Activated naive CD4-positive, alpha-beta T cell treated with Interleukin-2 at 50 U/mL for 16 hours (primary cell): ENCODE measurements around the gene ARL8A.
"Not testable (repeated sequence)": the region's sequence is repeated elsewhere in the genome, so short reads cannot be mapped to it uniquely, and the experiment has no call there.

ENCODE experiments used
- DNase-seq: peaks from one replicate; pipeline ENCODE4 v3.0.0-alpha.2; 2020

The ARL8A gene

DNA sequence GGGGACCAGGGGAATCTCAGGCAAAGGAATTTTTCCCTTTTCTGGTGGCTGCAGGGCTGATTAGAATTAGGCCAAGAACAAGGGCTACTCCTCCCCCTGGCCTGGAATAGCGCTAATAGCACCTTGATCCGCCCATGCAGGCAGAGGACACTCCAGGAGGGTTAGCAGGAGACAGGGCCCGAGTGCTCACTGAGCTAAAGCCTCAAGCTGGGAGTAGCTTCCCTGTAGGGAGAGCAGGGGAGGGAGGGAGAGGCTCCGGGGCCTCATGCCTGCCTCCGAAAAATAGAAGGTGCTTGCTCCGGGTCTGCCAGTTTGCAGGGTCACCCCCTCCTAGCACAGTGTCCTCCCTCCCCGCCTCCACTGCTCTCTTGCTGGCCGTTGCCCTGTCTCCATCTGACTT lies 12.1 kb upstream of the ARL8A start:
- no peak for DNase-seq

DNA sequence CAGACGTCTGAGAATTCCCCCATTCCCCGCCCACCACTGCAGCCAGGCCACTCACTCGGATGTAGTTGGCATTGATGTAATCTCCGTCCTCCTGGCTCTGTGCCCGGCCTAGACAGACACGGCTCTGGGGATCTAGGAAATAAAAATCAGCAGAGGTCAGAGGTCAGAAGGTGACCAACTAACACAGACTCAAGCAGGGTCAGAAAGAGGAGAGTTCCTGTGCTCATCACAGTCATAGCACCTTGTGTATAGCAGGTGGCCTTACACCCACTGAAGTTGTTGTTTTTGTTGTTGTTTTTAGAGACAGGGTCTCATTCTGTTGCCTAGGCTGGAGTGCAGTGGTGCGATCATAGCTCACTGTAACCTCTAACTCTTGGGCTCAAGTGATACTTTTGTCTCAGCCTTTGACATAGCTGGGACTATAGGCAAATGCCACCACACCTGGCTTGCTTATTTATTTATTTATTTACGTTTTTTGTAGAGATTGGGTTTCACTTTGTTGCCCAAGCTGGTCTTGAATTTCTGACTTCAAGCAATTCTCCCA lies 11.0 kb upstream of the ARL8A start:
- DNase-seq: peak; percentile 14

DNA sequence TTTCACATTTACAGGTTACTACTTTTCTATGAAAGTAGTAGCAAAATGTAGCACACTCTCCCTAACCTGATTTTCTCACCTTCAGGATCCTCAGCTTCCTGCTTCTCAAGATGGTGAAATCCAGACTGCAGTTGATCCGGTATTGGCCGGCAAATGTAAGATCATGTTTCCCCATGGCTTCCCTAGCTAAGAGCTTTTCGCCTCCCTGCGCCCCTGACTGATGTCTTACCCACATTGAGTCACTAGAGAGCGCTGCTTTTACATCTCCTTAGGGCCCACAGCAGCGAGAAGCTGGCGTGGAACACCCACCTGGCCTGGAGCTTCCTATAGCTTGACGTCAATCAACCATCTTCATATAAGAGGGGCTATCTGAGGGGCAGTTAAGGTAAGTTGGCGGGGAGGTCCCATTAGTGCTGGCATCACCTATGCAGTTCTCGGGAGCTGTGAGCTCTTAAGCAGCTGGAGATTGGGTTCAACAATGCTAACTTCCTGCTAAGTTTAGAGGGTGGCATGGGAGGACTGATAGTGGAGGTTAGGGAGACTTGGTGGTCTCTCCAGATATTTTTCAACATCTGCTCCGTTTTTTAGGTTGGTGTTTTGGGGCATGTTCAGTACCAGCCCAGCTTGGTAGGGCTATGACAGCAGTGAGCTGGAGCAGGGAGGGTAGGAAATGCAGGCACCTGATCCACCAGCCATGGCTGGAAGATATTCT lies 10.4 kb upstream of the ARL8A start:
- DNase-seq: peak; percentile 54

DNA sequence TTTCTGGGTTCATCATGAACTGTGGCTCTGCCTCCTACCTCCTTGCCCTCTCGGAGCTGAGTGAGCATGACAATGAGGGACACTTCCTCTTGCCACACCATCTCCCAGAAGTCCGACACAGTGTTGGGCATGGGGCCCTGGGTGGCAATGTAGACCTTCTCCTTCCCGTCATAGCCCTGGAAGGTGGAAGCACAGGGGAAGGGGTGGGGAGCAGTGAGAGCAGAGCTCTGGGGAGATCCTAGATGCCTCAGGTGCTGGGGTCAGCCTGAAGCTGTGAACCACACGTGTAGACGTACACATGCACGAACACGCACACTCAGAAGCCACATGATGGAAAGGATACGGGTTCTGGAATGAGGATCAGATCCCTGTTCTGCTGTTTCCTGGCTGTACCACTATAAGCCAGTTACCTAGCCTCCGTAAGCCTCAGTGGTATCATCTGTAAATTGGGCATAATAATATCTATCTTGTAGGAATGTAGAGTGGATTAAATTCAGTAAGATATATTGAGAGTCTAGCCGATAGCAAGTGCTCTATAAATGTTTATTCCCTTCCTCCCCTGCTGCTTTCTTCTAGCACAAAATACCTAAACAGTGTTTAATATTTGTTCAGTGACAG lies 9.7 kb upstream of the ARL8A start:
- DNase-seq: no peak

DNA sequence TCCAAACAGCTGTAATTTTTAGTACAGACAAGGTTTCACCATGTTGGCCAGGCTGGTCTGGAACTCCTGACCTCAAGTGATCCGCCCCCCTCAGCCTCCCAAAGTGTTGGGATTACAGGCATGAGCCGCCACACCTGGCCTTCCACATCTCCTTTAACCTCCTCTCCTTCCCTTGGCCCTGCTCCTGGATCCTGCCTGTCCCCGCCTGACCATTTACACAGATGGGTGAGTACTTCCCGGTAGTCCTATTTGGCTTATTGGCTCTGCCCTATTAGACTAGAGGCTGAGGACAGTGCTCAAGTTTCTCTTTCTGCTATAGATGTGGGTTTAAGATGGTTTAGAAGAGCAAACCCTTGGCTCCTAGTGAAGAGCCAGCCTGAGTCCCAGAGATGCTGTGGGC lies 8.7 kb upstream of the ARL8A start:
- no peak for DNase-seq

DNA sequence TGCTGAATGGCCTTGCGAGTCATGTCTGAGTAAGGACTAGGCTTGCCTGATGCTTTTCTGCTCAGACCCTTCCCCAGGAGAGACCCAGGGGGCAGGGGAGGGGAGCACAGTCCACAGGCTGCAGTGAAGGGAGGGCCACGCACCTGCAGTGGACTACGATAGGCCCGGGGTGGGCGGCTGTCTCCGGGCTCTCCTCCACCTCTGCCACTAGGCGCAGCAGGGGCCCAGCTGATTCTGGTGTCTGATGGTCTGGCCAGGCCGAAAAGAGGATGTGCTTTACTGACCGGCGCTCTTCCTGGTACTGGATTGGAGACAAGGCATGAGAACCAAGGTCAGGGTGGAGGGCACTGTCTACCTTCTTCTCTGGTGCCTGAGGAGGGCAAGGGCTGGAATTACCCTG lies 7.9 kb upstream of the ARL8A start:
- no peak for DNase-seq

DNA sequence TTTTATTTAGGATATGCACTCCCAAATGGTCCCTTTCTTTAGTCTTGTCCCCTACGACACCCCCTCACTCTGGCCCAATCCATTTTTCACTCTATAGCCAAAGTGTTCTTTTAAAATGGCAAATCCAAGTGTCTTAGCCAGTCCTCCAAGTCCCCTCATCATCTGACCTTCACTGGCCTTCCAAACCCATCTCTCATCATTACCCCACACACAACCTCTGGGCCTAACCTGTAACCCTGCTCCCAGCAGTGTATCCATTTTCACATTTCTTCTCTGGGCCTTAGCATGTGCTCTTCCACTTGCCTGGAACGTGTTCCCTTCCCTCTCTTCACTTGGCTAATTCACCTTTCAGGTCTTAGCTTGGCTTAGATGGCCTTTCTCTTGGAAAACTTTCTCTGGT lies 6.5 kb upstream of the ARL8A start:
- no peak for DNase-seq

DNA sequence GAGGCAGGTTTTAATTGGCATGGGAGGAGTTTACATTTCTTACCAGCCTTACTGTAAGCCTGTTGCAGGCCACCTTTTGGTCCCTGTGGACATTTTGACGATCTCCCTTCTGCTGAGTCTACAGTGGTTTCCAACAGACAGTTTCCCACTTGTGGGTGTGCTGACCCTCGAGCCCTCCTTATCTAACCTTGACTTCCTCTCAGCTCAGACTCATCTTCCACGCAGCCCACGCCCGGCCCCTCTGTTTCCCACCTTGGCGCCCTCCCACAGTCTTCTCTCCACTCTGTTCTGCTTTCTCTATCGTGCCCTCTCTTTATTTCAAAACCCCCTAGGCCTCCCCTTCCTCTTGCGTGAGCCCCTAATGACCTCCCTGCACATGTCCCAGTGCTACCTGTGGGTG lies 6.1 kb upstream of the ARL8A start:
- no peak for DNase-seq

DNA sequence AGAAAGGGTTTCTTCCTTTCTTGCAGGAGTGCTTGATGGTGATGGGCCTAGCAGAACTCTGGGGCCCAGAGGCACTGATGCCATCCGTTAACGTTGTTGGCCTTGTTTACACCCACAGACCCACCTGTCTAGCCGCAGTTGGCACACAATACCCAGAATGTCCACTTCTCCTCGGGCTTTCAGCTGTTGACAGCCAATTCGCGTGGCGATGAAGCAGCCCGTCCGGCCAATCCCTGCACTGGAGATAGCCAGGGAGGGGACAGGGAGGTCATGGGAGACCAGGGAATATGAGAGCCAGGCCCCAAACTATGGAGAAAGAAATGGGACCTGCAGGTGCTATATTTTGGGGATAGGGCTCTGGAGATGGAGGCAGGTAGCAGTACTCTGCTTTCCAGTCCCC lies 5.7 kb upstream of the ARL8A start:
- no peak for DNase-seq

DNA sequence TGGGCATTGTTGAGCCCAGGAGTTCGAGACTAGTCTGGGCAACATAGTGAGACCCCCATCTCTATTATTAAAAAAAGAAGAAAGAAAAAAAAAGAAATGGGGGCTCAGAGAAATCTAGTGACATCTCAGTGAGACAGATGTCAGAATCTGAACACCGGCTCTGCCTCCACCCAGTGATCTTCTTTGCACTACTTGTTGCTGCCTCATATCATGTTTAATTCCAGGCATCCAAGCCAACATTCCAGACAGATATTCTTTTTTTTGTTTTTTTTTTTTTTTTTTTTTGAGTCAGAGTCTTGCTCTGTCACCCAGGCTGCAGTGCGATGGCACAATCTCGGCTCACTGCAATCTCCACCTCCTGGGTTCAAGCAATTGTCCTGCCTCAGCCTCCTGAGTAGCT lies 5.0 kb upstream of the ARL8A start:
- DNase-seq: no peak

DNA sequence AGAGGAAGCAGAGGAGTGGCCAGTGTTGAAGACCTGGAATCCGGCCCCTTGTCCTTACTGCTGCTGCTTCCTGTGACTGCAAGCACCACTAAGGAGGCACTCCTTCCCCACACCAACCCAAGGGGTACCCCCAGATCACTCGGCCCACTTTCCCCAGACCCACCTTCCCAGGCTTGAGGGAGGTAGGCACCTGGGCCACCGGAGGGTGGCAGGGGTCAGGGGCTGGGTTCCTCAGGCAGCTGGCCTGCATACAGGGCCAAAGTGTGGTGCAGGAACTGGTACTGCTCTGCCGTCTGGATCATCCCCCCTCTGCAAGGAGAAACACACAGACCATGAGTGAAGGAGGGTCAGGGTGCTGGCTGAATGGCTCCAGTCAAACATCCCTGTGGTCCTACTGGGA lies 3.9 kb upstream of the ARL8A start:
- no peak for DNase-seq

DNA sequence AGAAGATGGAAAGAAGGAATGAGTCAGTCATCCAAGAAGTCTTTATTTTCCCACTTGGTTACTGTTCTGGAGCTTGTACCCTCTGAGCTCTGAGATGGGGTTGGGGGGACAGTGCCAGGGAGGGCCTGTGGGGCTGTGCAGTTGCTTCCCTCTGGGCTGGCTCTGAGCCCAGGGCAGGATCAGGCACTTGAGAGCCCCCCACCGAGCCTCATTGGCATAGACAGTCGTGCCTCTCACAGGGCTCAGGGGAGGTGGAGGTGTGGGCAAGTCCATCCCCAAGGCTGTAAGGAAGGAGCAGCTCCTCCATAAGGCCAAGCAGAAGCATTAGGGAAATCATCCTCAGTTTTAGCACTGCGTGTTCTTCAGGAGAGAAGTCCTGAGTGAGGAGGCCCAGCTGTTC lies 2.5 kb upstream of the ARL8A start:
- DNase-seq: no peak

DNA sequence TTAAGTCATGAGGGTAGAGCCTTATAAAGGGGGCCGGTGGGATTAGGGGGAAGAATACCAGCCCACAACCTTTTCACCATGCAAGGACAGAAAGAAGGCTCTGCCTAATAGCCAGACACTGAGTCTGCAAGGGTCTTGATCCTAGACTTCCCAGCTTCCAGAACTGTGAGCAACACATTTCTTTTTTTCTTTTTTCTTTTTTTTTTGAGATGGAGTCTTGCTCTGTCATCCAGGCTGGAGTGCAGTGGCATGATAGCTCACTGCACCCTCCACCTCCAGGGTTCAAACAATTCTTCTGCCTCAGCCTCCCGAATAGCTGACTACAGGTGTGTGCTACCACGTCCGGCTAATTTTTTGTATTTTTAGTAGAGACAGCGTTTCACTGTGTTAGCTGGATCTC lies 1.7 kb upstream of the ARL8A start:
- no peak for DNase-seq

DNA sequence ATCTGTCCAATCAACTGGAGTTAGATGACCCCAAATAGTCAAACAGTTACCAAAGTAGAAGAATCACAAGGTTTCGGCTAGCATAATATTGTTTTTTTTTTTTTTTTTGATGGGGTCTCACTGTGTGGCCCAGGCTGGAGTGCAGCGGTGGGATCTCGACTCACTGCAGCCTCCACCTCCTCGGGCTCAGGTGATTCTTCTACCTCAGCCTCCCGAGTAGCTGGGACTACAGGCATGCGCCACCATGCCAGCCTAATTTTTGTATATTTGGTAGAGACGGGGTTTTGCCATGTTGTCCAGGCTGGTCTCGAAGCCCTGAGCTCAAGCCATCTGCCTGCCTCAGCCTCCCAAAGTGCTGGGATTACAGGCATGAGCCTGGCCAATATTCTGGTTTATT lies 1.2 kb upstream of the ARL8A start:
- DNase-seq: not testable (repeated sequence)

DNA sequence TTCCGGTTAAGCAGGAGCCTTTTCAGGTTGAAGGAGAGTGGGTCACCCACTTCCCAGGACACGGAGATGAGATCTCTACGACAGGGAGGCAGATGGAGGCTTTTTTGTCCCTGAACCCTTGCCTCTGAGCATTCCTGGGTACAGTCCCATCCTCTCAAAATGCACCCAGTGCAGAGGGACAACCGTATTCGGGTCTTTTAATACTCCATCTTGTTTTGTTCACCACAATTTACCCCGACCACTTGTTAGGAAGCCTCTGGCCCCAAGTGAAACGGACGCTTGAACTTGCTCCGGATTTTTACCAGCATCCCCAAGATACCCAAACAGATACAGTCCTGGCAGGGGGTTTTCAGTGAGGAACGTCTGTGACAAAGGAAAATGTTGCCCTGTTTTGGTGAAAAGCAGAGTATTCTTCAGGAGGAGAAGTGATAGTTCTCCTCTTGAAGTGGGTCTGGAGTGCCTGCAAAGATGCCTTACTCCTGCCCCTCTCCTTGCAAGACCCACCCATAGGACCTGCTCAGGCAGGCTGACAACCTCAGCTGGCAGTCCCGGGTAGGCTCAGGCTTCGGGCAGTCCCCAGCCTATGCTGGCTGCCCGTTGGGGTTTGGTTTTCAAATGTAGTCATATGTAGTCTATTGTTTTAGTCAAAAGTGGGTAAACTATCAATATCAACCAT lies 669 bp upstream of the ARL8A start:
- peak; percentile 52 for DNase-seq

DNA sequence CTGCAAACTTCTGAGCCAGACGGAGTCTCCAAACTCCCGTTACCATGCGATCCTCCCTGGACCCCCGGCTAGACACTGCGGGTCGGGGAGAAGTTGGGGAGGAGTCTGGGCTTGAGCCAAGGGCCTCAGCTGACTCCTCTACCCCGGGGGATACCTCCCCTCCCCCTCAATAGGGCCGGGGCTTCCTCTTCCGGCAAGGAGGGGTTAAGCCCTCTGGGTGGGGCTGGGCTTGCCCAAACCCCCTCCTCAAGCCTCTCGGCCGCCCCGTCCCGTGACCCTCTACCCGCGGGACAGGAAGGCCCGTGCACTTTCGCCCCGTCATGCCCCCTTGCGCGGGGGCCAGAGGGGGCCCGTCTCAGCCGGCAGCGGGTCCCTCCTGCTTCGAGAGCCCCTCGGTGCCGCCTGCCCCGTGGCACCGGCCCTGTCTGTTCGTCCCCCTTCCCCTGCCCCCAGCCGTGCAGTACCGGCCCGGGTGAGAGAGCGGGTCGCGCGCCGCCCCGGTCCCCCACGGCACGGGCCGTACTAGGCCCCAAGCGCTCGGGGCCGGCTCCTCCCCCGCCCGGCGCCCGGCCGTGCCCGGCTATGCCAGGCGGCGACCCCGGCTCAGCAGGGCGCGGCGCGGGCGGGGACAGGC lies 652 bp downstream of the ARL8A start:
- peak; percentile 35 for DNase-seq

DNA sequence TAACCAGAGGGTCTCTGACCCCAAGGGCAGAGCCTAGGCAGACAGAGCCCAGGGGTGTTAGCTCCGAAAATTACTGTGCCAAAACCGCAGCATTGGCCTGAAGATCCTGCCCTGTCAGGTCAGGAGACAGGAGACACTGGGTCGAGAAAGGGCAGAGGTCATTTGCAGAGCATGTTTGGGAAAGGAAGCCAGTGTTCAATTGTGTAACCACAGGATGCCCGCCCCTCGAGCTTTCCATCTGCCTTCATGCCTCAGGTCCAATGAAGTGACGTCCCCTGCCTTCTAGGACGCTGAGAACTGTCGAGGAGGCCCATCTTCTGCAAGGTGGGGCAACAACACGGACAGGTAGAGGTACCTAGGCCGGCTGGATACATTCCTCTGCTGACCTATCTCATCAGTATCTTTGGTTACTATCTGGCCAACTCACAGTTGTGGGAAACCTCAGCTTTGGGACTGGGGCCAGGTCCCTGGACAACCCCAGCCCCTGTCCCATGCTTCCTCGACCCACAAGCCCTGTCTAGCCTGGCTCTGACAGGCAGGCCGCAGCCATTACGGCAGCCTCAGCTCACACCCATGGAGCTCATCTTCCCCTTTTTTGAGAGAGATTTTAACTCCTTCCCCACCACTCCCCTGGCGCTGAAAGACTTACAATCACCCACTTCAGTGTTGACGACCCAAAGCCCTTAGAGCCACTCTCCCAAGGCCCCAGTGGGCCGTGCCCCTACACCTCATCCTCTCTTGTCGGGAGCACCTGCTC lies 1.3 kb downstream of the ARL8A start:
- no peak for DNase-seq

DNA sequence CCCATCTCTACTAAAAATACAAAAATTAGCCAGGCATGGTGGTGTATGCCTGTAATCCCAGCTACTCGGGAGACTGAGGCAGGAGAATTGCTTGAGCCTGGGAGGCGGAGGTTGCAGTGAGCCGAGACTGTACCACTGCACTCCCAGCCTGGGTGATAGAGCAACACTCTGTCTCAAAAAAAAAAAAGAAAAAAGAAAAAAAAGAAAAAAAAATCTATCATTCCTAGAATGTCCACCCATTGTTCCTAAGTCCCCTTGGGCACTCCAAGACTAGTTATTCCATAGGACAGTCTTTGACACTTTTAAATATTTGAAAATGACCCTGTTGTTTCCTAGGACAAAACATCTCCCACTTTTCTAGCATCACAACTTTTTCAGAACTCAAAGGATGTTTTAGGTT lies 3.1 kb downstream of the ARL8A start:
- DNase-seq: not testable (repeated sequence)

DNA sequence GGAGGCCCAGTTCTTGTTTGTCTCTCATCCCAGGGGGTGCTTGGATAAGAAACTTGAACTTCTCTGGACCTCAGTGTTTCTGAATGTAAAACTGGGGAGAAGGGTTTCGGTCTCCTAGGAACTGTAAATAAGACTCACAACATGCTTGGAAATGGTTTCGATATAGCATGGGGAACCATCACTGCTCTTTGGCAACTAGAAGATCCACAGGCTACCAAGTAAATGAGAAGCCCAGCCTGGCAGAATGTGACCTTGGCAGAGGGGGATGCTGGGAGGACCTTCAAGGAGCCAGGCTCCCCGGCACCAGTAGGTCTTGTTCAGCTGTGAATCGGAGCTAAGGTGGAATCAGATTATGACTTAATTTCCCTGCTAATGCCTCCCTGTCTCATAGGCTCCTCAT lies 3.7 kb downstream of the ARL8A start:
- DNase-seq: no peak

DNA sequence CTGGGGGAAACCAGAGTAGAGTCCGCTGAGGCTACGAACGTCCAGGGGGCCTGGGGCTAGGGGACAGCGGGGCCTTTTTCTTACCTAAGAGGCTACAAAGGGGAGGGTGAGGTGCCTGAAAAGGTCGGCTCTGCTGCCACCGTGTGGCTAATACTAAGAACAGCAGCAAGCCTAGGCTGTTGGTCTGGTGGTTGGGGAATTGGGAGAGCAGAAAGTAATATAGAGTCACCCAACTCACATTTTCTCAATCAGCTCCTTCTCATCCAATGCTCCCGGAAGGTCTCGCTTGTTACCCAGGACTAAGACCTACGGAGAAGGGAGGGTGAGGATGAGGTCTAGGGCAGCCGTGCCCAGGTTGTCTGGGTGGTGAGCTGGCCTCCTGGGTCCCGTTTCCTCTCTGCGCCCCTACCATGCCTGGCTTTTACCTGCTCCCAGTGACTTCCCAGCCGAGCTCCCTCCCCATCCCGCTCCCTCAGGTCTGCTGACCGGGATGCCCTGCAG lies 9.3 kb downstream of the ARL8A start:
- peak; percentile 52 for DNase-seq

DNA sequence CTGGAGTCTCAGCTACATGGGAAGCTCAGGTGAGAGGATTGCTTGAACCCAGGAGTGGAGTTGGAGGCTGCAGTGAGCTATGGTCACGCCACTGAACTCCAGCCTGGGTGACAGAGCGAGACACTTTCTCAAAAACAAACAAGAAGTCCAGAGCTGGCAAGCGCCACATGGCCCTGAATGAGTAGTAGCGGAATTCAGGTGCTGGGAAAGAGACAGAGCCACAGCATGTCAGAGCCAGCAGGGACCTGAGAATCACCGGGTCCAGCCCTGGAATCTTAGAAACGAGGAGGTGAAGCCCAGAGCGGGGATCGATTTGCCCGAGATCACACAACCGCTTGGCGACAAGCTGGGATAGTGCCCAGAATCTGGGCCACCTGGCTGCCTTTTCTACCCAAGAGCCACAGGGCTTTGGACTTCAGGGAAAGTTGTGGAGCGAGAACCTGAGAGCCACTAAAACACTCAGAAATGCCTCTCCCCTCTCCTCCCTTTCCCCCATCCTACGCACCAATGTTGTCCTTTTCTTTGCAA lies 9.8 kb downstream of the ARL8A start:
- no peak for DNase-seq

DNA sequence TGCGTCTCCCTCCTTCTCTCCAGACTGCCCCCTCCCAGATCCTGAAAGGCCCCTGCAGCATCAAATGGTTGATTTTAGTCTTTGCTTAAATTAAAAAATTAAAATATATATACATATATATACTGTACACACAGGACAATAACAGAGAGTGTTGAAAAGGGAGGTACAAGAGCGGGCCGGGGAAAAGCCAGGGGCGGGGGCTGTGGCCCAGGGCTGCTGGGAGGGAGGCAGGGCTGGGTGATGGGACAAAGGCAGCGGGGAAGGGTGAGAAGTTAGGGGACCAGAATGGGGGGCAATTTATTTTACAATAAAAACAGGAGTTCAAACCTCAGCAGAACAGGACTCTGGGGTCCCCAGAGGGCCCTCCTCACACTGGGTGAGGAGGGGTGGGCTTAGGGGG lies 10.5 kb downstream of the ARL8A start:
- no peak for DNase-seq

DNA sequence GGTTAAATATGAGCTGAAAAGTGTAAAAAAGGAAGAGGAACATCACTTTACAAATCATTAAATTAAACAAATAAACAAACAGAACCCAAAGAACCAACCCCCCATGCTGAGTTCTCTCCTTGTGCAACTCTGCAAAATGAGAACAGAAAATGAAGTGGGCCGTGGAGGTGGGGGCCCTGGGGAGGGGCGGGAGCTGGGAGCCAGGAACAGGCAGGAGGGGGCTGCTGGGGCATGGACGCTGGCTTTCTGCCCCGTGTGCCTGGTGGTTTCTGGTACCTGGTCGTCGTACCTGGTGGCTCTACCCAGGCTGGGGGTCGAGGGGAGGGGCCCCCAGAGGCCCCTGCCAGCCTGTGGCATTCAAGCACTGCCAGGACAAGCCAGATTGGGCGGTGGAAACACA lies 11.0 kb downstream of the ARL8A start:
- no peak for DNase-seq
